GM19328 (cell line): ENCODE data around the gene SLC28A3.
"Not testable (repeated sequence)": the region's sequence is repeated elsewhere in the genome, so short reads cannot be mapped to it uniquely, and the experiment has no call there.

Experiments used
- ATAC-seq: cut with Tn5 transposase; IDR thresholded peaks from one replicate; pipeline ENCODE4 v1.9.1; 2021; ENCODE audit warnings: mild to moderate bottlenecking, moderate library complexity; ENCODE audit not compliant: unreplicated experiment

Gene SLC28A3

GRCh38 chr9:84340535-84340934 is at the start of gene SLC28A3:
Gene SLC28A3, minus strand, starts transcription at chr9:84340758. Its CDS starts 125 bp downstream, at chr9:84340633.
- ATAC-seq = no peak

GRCh38 chr9:84390254-84390653 is 49.7 kb upstream of the SLC28A3 start:
- not testable (repeated sequence) for ATAC-seq

- ATAC-seq = no peak
Measured at GRCh38 chr9:84387821-84388220, 47.3 kb upstream of the SLC28A3 start.

- ATAC-seq = no peak
Measured at GRCh38 chr9:84386753-84387152, 46.2 kb upstream of the SLC28A3 start.

GRCh38 chr9:84385386-84386040 is 45.0 kb upstream of the SLC28A3 start:
- no peak for ATAC-seq

- ATAC-seq = no peak
Measured at GRCh38 chr9:84384617-84385016, 44.1 kb upstream of the SLC28A3 start.

GRCh38 chr9:84383178-84383577 is 42.6 kb upstream of the SLC28A3 start:
- ATAC-seq = no peak

- no peak for ATAC-seq
Measured at GRCh38 chr9:84382720-84383119, 42.2 kb upstream of the SLC28A3 start.

GRCh38 chr9:84381508-84381907 is 41.0 kb upstream of the SLC28A3 start:
- ATAC-seq = no peak

- no peak for ATAC-seq
Measured at GRCh38 chr9:84379740-84380139, 39.2 kb upstream of the SLC28A3 start.

GRCh38 chr9:84375954-84376353 is 35.4 kb upstream of the SLC28A3 start:
- no peak for ATAC-seq

GRCh38 chr9:84374516-84374915 is 34.0 kb upstream of the SLC28A3 start:
- no peak for ATAC-seq

GRCh38 chr9:84374013-84374412 is 33.5 kb upstream of the SLC28A3 start:
- ATAC-seq = no peak

GRCh38 chr9:84371737-84372136 is 31.2 kb upstream of the SLC28A3 start:
- no peak for ATAC-seq

GRCh38 chr9:84368601-84369000 is 28.0 kb upstream of the SLC28A3 start:
- no peak for ATAC-seq

GRCh38 chr9:84367726-84368125 is 27.2 kb upstream of the SLC28A3 start:
- ATAC-seq = not testable (repeated sequence)

GRCh38 chr9:84366683-84367082 is 26.1 kb upstream of the SLC28A3 start:
- no peak for ATAC-seq

- ATAC-seq = not testable (repeated sequence)
Measured at GRCh38 chr9:84364894-84365490, 24.4 kb upstream of the SLC28A3 start.

- no peak for ATAC-seq
Measured at GRCh38 chr9:84361645-84362044, 21.1 kb upstream of the SLC28A3 start.

- ATAC-seq = no peak
Measured at GRCh38 chr9:84357275-84357674, 16.7 kb upstream of the SLC28A3 start.

- ATAC-seq = no peak
Measured at GRCh38 chr9:84354035-84354434, 13.5 kb upstream of the SLC28A3 start.

- ATAC-seq = no peak
Measured at GRCh38 chr9:84349671-84350070, 9.1 kb upstream of the SLC28A3 start.

GRCh38 chr9:84343111-84343521 is 2.6 kb upstream of the SLC28A3 start:
- ATAC-seq = no peak
